ENCODE measurements around the gene CPA1. TPM values are rescaled to one million over a fixed set of nuclear protein-coding genes. Genes with fewer than 3 reads are reported as not detected.

CPA1 gene
- total and polyA plus RNA-seq, 2 of the 13 experiments (the other 11 are each of a cell fraction or from before 2014, with no cell fraction given), result 0.20 to 0.58 TPM

DNA sequence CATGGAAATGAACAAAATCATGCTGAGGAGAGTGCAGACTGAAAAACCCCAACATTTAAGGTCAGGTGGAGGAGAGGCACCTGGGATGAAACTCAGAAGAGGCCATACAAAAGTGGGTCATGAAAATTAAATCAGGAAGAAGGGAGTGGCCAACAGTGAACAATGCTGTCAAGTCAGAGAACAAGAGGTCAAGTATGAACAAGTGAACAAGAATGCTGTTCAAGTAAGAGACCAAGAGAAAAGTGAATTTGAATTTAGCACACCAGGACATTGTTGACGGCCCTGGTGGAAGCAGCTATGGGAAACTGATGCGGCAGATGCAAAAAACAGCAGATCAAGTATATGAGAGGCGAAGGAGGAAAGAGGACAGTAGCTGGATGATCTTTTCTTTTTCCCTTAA, 52.6 kb downstream of the CPA1 start:
- intact Hi-C loops (cut with micrococcal nuclease; ENCODE audit: unreplicated experiment) (no loop called here), in situ Hi-C loops (cut with HindIII; ENCODE audit: extremely low pct_ligation_motif_present, low pct_unique_long_range_greater_than_20kb) (no loop called here)
- H3K27ac ChIP-seq (ENCODE audit: extremely low read length, insufficient read depth, low read length), result no peak overlapping the region
- no peaks in the 10 kb centered on the region for H3K4me1 ChIP-seq (ENCODE audit: insufficient read depth, low read length)
- H3K79me2 ChIP-seq (ENCODE audit: insufficient read depth, low read length), result no peaks in the 10 kb centered on the region
- ChIA-PET CTCF (ENCODE audit: low intra/inter-chr PET ratio, low total read pairs) (no interaction called here), POLR2A (no interaction called here)
- H3K4me3 ChIP-seq (replicated peaks in 1 of 3; ENCODE audit: insufficient read depth in 1 of 3, low read depth in 2 of 3, low read length in 3 of 3), result no peak overlapping the region
- H2AFZ ChIP-seq (ENCODE audit: low read length), result no peak overlapping the region
- no peak overlapping the region for H3K4me2 ChIP-seq (ENCODE audit: low read depth, low read length)
- no peak overlapping the region for H3K9ac ChIP-seq (ENCODE audit: insufficient read depth, low read depth, low read length)
- TF ChIP-seq THYN1 (CRISPR knock-in tag; IDR thresholded peaks at IDR 0.05; ENCODE audit: borderline replicate concordance, low read depth) (no peak), NFYB (CRISPR knock-in tag; IDR thresholded peaks at IDR 0.05) (no peak), HNRNPLL (IDR thresholded peaks at IDR 0.05; ENCODE audit: low read depth, low read length, poor library complexity, severe bottlenecking) (no peak), TAF15 (IDR thresholded peaks at IDR 0.05; ENCODE audit: low read depth, low read length, poor library complexity, severe bottlenecking) (no peak), FOXA3 (CRISPR knock-in tag; IDR thresholded peaks at IDR 0.05) (no peak), ZFX (CRISPR knock-in tag; IDR thresholded peaks at IDR 0.05; ENCODE audit: low read depth) (no peak), ZNF3 (CRISPR knock-in tag; IDR thresholded peaks at IDR 0.05) (no peak), ZNF510 (CRISPR knock-in tag; IDR thresholded peaks at IDR 0.05; ENCODE audit: low read depth) (no peak), CBFB (CRISPR knock-in tag; IDR thresholded peaks at IDR 0.05) (no peak), SRSF1 (optimal IDR thresholded peaks at IDR 0.05; ENCODE audit: low read depth, low read length) (no peak)
- TF ChIP-seq, protein P1, sequence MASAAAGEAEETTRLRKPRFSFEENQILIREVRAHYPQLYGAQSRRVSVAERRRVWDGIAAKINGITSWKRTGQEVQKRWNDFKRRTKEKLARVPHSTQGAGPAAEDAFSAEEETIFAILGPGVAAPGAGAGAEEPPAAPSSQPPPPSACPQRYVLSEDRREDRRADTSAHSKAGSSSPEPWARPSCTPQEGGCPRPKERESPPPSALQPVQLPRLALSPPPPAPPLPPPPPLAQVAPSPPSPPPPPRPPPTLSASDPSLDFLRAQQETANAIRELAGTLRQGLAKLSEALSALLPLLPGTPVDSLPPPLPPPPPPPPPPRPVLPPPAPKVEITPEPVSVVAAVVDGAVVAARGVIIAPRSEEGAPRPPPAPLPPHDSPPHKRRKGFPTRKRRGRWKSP (CRISPR knock-in tag; IDR thresholded peaks at IDR 0.05), result no peak
- TF ChIP-seq, protein P2, sequence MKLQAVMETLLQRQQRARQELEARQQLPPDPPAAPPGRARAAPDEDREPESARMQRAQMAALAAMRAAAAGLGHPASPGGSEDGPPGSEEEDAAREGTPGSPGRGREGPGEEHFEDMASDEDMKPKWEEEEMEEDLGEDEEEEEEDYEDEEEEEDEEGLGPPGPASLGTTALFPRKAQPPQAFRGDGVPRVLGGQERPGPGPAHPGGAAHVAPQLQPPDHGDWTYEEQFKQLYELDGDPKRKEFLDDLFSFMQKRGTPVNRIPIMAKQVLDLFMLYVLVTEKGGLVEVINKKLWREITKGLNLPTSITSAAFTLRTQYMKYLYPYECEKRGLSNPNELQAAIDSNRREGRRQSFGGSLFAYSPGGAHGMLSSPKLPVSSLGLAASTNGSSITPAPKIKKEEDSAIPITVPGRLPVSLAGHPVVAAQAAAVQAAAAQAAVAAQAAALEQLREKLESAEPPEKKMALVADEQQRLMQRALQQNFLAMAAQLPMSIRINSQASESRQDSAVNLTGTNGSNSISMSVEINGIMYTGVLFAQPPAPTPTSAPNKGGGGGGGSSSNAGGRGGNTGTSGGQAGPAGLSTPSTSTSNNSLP (IDR thresholded peaks at IDR 0.05; ENCODE audit: low read depth, low read length), result no peak
- TF ChIP-seq, protein P3, sequence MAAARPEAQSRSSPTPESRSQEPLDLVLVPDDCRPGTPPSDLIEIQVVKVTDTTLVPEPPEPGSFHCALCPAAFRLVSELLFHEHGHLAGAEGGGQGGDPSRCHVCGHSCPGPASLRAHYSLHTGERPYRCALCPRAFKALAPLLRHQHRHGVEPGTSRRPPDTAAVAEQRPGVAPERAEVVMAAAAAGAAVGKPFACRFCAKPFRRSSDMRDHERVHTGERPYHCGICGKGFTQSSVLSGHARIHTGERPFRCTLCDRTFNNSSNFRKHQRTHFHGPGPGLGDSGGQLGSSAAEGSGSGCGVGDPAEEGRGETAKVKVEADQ (CRISPR knock-in tag; IDR thresholded peaks at IDR 0.05; ENCODE audit: borderline replicate concordance), result no peak
- TF ChIP-seq, protein P4, sequence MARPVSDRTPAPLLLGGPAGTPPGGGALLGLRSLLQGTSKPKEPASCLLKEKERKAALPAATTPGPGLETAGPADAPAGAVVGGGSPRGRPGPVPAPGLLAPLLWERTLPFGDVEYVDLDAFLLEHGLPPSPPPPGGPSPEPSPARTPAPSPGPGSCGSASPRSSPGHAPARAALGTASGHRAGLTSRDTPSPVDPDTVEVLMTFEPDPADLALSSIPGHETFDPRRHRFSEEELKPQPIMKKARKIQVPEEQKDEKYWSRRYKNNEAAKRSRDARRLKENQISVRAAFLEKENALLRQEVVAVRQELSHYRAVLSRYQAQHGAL (CRISPR knock-in tag; IDR thresholded peaks at IDR 0.05; ENCODE audit: not compliant biosample characterization), result no peak
- TF ChIP-seq, protein P5, sequence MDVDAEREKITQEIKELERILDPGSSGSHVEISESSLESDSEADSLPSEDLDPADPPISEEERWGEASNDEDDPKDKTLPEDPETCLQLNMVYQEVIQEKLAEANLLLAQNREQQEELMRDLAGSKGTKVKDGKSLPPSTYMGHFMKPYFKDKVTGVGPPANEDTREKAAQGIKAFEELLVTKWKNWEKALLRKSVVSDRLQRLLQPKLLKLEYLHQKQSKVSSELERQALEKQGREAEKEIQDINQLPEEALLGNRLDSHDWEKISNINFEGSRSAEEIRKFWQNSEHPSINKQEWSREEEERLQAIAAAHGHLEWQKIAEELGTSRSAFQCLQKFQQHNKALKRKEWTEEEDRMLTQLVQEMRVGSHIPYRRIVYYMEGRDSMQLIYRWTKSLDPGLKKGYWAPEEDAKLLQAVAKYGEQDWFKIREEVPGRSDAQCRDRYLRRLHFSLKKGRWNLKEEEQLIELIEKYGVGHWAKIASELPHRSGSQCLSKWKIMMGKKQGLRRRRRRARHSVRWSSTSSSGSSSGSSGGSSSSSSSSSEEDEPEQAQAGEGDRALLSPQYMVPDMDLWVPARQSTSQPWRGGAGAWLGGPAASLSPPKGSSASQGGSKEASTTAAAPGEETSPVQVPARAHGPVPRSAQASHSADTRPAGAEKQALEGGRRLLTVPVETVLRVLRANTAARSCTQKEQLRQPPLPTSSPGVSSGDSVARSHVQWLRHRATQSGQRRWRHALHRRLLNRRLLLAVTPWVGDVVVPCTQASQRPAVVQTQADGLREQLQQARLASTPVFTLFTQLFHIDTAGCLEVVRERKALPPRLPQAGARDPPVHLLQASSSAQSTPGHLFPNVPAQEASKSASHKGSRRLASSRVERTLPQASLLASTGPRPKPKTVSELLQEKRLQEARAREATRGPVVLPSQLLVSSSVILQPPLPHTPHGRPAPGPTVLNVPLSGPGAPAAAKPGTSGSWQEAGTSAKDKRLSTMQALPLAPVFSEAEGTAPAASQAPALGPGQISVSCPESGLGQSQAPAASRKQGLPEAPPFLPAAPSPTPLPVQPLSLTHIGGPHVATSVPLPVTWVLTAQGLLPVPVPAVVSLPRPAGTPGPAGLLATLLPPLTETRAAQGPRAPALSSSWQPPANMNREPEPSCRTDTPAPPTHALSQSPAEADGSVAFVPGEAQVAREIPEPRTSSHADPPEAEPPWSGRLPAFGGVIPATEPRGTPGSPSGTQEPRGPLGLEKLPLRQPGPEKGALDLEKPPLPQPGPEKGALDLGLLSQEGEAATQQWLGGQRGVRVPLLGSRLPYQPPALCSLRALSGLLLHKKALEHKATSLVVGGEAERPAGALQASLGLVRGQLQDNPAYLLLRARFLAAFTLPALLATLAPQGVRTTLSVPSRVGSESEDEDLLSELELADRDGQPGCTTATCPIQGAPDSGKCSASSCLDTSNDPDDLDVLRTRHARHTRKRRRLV (CRISPR knock-in tag; IDR thresholded peaks at IDR 0.05), result no peak
- H3K27me3 ChIP-seq (ENCODE audit: control insufficient read depth in 1 of 2, insufficient read depth in 2 of 2, low read length in 2 of 2), result no peaks in the 10 kb centered on the region
- BruUV-seq (replicated peaks), result no TSS peak
- ATAC-seq (no peak), FAIRE-seq (no peak), DNase-seq (ENCODE audit: low spot score) (no peak)
- no peaks in the 10 kb centered on the region for H3K36me3 ChIP-seq (replicated peaks in 1 of 2; ENCODE audit: control insufficient read depth in 1 of 2, insufficient read depth in 2 of 2, low read length in 2 of 2)
- 89% methylated on average over 3 of the region's 3 CpGs for WGBS (ENCODE audit: low lambda C conversion rate)
- no peaks in the 10 kb centered on the region for H4K20me1 ChIP-seq (ENCODE audit: insufficient read depth, low read length)
- H3K9me3 ChIP-seq (ENCODE audit: low read length), result no peaks in the 10 kb centered on the region
